Sigmoid colon (tissue), 4 donors: ENCODE measurements around the gene ATG13.

Source experiments
- EP300 ChIP-seq, 4 donors: sonication (generic); formaldehyde crosslinking; IDR thresholded peaks; one replicate each; pipeline ENCODE4 v1.6.1; 2017; ENCODE audit warnings: antibody characterized with exemption in 4 of 4
- POLR2A ChIP-seq, 2 donors: fragments of 450-650 bp; IDR thresholded peaks; one replicate each; pipeline ENCODE4 v1.6.1; 2016; ENCODE audit warnings: antibody characterized with exemption in 2 of 2, mild to moderate bottlenecking in 2 of 2, moderate library complexity in 2 of 2
- POLR2AphosphoS5 ChIP-seq, 4 donors: sonication (generic); formaldehyde crosslinking; IDR thresholded peaks; one replicate each; pipeline ENCODE4 v1.6.1; 2017; ENCODE audit warnings: antibody characterized with exemption in 4 of 4
- TF ChIP-seq, protein P1 (sequence below), 4 experiments: fragments of 450-650 bp in 3 of 4; fragments of 200-600 bp in 1 of 4; IDR thresholded peaks; one replicate each; pipeline ENCODE4 v1.5.1; 2016 to 2019; ENCODE audit warnings: antibody characterized with exemption in 4 of 4, mild to moderate bottlenecking in 3 of 4, moderate library complexity in 2 of 4

DNA sequence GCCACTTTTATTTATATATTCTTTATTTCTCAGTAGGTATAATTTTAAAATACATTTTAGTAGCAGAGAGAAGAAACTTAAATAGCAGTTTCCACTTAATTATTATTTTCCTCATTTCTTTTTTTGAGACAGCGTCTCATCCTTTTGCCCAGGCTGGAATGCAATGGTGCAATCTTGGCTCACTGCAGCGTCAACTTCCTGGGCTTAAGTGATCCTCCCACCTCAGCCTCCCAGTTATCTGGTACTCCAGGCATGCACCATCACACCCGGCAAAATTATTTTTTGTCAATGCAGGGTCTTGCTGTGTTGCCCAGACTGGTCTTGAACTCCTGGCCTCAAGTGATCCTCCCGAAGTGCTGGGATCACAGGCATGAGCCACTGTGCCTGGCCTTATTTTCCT is 38.3 kb downstream of the ATG13 start:
- TF ChIP-seq, protein P1, sequence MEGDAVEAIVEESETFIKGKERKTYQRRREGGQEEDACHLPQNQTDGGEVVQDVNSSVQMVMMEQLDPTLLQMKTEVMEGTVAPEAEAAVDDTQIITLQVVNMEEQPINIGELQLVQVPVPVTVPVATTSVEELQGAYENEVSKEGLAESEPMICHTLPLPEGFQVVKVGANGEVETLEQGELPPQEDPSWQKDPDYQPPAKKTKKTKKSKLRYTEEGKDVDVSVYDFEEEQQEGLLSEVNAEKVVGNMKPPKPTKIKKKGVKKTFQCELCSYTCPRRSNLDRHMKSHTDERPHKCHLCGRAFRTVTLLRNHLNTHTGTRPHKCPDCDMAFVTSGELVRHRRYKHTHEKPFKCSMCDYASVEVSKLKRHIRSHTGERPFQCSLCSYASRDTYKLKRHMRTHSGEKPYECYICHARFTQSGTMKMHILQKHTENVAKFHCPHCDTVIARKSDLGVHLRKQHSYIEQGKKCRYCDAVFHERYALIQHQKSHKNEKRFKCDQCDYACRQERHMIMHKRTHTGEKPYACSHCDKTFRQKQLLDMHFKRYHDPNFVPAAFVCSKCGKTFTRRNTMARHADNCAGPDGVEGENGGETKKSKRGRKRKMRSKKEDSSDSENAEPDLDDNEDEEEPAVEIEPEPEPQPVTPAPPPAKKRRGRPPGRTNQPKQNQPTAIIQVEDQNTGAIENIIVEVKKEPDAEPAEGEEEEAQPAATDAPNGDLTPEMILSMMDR (IDR thresholded peaks at IDR 0.05) = no peak
- no peak for TF ChIP-seq POLR2AphosphoS5 (IDR thresholded peaks at IDR 0.05)
- TF ChIP-seq POLR2A (IDR thresholded peaks at IDR 0.05) = no peak
- no peak for TF ChIP-seq EP300 (IDR thresholded peaks at IDR 0.05)
